Mucosa of stomach (tissue), 1 donor: ENCODE results near the gene NIT1.

Experiments
- H3K27me3 ChIP-seq: one replicate; pipeline ENCODE4 v1.7.0; 2013; ENCODE audit warnings: mild to moderate bottlenecking, low read length; ENCODE audit not compliant: control insufficient read depth, insufficient read depth
- H3K36me3 ChIP-seq: one replicate; pipeline ENCODE4 v1.7.0; 2013; ENCODE audit warnings: low read length; ENCODE audit not compliant: control insufficient read depth, insufficient read depth
- H3K4me1 ChIP-seq: one replicate; pipeline ENCODE4 v1.7.0; 2013; ENCODE audit warnings: mild to moderate bottlenecking, low read length; ENCODE audit not compliant: control insufficient read depth, insufficient read depth
- H3K4me3 ChIP-seq: one replicate; pipeline ENCODE4 v1.7.0; 2013; ENCODE audit warnings: low read length
- H3K9ac ChIP-seq: one replicate; pipeline ENCODE4 v1.7.0; 2013; ENCODE audit warnings: mild to moderate bottlenecking, low read length, moderate library complexity
- H3K9me3 ChIP-seq: one replicate; pipeline ENCODE4 v1.7.0; 2013; ENCODE audit warnings: mild to moderate bottlenecking, low read length, moderate library complexity; ENCODE audit not compliant: control insufficient read depth
- donor health status: Pancreatic carcinoma.

NIT1 gene, protein sequence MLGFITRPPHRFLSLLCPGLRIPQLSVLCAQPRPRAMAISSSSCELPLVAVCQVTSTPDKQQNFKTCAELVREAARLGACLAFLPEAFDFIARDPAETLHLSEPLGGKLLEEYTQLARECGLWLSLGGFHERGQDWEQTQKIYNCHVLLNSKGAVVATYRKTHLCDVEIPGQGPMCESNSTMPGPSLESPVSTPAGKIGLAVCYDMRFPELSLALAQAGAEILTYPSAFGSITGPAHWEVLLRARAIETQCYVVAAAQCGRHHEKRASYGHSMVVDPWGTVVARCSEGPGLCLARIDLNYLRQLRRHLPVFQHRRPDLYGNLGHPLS

DNA sequence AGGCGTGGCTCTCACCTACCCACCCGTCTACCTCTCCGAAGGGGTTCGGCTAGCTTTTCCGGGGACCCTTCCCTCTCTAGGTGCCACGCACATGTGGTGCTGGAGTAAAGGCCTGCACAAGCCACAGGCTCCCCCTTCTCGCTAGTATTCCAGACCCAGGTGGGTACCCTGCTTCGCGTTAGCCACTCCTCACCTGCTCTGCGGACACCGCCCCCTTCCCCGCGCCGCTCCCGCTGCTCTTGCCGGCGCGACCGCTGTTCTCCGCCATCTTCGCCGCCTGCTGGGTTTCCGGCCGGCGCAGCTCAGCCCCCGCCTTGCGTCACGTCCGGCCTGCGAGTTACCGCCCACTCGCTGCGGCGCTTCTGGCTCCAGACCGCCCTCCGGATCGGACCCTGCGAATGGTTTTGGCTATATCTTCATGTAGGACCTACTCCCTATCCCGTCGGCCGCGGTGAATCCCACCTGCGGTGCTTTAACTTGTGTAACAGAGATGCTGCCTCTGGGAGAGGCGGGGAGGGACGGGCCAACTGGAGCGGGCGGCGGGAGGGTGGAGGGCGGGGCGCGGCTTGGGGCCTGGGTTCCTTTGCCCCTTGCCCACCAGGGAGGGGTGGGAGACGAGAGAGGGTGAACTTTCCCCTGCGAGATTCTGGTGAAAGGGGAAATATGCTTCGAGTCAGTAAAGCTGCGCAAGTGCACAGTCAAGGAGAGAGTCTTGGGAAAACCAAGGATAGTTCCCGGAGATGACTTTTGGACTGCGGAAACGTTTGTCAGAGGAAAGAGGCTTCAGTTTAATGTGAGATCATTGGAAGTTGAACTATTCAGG, at the start of gene NIT1, which contains the start of gene PFDN2:
Gene NIT1 (plus strand): TSS at position 347 of the 823 bp plus-strand sequence. CDS start 72 bp downstream, at position 419.
Gene PFDN2 (minus strand): TSS at position 279 of the 823 bp plus-strand sequence. CDS start 11 bp downstream, at position 268.
- Histone ChIP-seq H3K4me1 (peaks cover 26% of the 10 kb centered on the region), H3K4me3 (peak within 1 kb of the TSS; percentile 92), H3K9ac (peak within 1 kb of the TSS; percentile 91), H3K9me3 (no peaks in the 10 kb centered on the region), H3K36me3 (no peaks in the 10 kb centered on the region), H3K27me3 (no peaks in the 10 kb centered on the region)

DNA sequence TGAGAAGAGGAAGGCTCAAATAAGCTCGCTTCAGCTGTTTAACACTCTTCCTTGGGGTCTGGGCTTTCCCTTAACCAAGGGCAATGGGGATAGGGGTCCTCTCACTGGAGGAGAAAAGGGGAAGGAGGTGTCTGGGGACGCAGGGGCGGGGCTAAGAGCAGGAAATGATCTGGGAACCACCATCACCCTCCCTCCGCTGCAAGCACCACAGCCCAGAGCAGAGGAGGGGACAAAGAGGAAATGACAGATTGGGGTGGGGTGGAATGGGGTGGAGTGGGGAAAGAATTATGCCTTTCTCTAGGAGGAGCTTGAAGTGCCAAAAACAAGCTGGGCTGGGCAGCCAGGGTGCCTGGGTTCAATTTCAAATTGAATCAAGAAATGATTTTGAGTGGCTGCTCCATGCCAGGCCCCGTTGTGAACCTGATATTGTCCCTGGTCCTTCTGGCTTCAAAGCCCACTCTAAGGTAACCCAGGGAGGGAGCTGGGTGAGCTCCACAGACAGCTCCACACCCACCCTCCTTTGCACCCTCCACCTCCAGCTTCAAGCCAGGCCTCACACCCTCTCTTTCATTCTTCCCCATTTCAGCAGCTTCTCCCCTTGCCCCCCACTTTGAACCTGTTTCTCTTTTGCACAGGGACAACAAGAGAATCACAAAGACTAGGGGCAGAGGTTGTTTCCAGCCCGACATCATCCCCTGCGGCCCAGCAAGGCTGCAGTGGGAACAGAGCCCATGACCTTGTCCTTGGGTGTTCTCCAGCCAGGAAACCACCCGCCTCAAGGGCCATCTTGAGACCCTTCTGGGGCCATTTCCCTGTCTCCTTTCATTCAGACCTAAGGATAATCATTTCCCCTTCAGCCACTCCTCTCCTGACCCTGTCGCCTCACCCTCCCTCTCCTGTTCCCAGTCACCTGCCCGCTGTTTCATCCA, 49.3 kb upstream of the NIT1 start:
- Histone ChIP-seq H3K27me3 (no peaks in the 10 kb centered on the region), H3K9ac (peak overlapping the region; percentile 29), H3K9me3 (no peaks in the 10 kb centered on the region), H3K4me1 (peaks cover 24% of the 10 kb centered on the region), H3K4me3 (no peak overlapping the region), H3K36me3 (peaks cover 5% of the 10 kb centered on the region)

DNA sequence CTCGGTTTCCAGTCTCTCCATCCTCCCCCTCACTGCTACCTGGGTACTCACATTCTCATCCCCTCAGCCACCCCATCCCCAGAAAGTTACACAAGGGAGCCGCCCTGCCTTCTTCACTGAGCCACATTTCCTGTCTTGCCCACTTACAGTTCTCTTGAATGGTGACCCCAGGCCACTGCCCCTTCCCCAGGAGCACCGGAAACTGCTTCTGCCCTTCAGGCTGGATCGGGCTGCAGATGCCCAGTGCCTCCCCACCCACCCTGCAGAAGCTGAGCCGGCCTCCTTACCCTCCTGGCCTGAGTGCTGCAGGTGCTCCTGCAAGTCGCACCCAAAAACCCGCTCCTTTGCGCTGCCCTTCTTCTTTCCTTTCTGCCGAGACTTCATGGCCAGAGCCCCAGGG, 48.7 kb upstream of the NIT1 start:
- H3K4me1 ChIP-seq, result peaks cover 31% of the 10 kb centered on the region
- no peaks in the 10 kb centered on the region for H3K27me3 ChIP-seq
- H3K4me3 ChIP-seq, result no peak overlapping the region
- peaks cover 12% of the 10 kb centered on the region for H3K36me3 ChIP-seq
- H3K9ac ChIP-seq, result peak overlapping the region; percentile 29
- H3K9me3 ChIP-seq, result no peaks in the 10 kb centered on the region

DNA sequence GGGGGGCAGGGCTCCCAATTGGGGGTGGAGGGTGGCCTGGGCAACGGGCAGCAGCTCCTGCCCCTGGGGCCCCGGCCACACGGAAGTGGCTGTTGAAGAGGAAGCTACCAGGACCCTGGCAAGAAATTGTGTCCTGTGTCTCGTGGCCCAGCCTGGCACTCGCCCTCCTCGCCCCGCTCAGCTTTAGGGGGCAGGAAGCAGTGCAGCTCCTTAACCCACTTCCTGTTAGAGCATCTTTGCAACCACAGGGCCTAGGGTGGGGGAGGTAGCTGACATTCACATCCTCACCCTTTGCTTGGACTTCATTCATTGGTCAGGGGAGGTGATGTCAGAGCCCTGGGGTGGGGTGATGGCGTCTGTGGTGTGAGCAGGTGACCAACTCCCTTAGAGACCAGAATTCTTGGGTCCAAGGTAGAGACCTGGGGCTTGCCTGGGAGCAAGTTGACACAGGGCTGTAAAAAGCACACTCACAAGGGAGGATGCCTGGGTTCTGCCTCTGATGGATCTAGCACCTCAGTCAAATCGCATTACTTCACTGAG, 48.1 kb upstream of the NIT1 start, which contains the start of gene ARHGAP30:
Gene ARHGAP30 (minus strand): TSS at position 161 of the 540 bp plus-strand sequence. CDS start 267 bp downstream, outside the sequence.
- no peaks in the 10 kb centered on the region for H3K9me3 ChIP-seq
- peaks cover 13% of the 10 kb centered on the region for H3K36me3 ChIP-seq
- peaks cover 36% of the 10 kb centered on the region for H3K4me1 ChIP-seq
- peak within 1 kb of the TSS; percentile 29 for H3K9ac ChIP-seq
- H3K27me3 ChIP-seq, result no peaks in the 10 kb centered on the region
- no peak within 1 kb of the TSS for H3K4me3 ChIP-seq

DNA sequence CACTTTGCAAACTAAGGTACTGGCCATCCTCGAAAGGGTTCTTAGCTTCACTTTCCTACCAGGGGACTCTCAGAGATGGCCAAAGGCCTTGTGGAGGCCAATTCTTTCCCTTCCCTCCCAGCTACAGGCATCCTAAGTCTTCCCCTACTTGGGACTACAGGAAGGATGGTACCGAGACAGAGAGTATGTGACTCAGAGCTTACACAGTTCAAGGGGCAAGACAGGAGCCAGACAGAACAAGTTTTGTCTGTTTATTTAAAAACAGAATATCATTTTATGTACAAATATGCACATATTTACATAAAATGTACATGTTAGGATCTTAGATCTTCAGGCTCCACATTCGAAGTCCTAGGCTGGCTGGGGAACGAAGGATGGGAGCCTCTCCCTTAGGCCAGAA, 47.1 kb upstream of the NIT1 start:
- Histone ChIP-seq H3K9me3 (no peaks in the 10 kb centered on the region), H3K4me3 (no peak overlapping the region), H3K36me3 (peaks cover 13% of the 10 kb centered on the region), H3K4me1 (peaks cover 40% of the 10 kb centered on the region), H3K27me3 (no peaks in the 10 kb centered on the region), H3K9ac (no peak overlapping the region)

DNA sequence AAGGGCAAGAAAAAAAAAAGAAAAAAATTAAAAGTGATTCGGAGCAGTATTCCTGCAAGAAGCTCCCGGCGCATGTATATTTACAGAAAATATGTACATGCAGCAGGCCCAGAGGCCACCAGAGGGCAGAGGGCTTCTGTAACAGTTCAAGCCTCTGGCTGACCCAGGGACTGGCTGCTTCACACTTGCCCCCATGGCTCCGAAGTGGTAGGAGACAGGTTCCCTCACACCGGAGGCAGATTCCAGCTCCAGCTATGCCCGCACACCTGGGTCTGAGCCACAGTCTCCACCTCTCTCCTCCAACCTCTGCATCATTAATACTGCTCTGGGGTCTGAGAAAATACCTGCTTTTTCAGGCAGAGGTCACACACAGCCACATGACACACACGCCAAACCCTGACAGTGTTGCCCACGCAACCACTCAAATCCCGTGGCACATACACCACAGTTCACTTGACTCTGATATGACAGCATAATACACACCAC, 46.0 kb upstream of the NIT1 start:
- Histone ChIP-seq H3K9ac (no peak overlapping the region), H3K36me3 (peaks cover 13% of the 10 kb centered on the region), H3K9me3 (no peaks in the 10 kb centered on the region), H3K4me1 (peaks cover 40% of the 10 kb centered on the region), H3K27me3 (no peaks in the 10 kb centered on the region), H3K4me3 (no peak overlapping the region)

DNA sequence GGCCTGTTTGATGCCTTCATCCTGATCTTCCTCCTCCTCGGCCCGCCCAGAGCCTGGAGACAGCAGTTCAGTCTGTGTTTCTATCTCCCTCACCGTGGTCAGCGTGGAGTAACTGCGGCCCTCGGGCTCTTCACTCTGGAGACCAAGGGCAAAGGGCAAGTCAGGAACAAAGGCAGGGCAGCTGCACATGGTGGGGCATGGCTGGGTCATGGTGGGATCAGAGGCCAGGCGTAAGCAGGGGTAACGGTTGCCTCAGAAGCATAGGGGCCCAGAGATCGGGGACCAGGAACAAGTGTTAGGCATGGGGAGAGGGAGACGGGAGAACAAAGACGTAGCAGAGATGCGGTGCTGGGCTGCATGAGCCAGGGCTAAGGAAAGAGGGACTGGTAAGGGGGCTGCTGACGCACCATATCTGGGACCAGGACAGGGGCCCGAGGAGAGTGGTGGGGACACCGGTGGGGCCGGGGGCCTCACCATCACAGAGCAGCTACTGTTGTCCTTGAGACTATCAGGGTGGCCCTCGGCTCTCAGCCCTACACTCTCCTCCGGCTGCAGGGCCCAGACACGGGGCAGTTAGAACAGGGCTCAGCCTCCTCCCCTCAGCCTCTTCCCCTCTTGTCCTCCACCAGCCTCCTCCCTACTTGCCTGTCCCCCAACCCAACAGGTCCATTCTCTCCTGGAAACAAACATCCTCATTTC, 45.0 kb upstream of the NIT1 start:
- Histone ChIP-seq H3K4me1 (peaks cover 40% of the 10 kb centered on the region), H3K9ac (no peak overlapping the region), H3K27me3 (no peaks in the 10 kb centered on the region), H3K36me3 (peaks cover 18% of the 10 kb centered on the region), H3K4me3 (no peak overlapping the region), H3K9me3 (no peaks in the 10 kb centered on the region)

DNA sequence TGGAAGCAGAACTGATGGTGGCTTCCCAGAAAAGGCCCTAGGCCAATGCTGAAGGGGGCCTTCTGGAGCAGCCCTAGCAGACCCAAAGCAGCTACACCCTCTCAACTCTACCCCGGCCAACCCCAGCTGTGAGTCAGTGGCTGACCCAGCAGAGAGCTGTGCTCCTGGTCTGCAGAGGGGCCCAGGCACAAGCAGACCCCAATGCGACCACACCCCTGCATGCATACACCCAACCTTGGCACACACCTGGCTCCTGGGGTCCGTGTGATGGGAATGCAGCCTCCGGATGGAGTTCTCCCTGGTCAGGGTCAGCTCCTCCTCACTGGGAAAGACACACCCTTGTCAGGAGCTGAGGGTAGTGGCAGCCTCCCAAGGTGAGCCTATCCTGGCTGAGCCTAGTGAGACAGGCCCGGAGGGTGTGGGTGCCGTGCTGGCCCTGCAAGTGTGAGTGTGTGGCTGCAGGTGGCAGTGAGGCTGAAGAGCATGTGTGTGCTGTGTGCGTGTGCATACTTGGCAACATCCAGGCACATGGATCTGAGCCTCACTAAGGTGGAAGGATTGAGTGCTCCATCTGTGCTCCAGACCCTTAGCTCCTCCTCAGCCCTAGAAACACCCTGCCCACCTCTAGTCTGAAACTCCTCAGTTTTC, 44.3 kb upstream of the NIT1 start:
- no peak overlapping the region for H3K4me3 ChIP-seq
- H3K9ac ChIP-seq, result no peak overlapping the region
- no peaks in the 10 kb centered on the region for H3K27me3 ChIP-seq
- H3K36me3 ChIP-seq, result peaks cover 18% of the 10 kb centered on the region
- H3K4me1 ChIP-seq, result peaks cover 34% of the 10 kb centered on the region
- H3K9me3 ChIP-seq, result no peaks in the 10 kb centered on the region

DNA sequence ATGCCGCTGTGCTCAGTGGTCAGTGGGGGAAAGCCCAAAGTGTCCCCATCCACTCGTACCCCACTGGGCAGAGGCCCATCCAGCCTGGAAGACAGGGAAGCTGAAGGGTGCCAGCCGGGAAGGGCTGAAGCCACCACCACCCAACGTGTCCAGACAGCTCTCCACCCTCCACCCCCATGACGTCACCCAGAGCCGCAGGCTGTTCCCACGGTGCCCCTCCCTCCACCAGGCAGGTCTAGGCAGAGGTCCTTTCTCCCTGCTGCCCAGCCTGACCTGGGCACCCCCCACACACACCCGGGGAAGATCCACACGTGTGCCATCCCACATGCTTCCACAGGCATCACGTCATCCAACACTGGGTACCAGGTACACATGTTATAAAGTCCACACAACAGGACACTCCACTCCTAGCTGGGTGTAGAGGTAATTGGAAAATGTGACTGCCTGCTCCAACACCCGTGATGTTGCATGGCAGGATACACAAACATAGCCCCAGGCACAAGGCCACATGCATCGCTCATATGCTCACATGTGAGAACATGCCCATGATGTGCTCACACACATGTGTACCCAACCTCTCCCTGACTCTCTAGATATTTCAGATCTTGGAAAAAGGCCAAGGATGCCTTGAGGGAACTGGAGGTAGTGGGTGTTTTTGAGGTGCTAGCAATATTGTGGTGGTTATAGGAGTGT, 43.1 kb upstream of the NIT1 start:
- Histone ChIP-seq H3K4me1 (peaks cover 22% of the 10 kb centered on the region), H3K36me3 (peaks cover 18% of the 10 kb centered on the region), H3K9me3 (no peaks in the 10 kb centered on the region), H3K4me3 (no peak overlapping the region), H3K9ac (no peak overlapping the region), H3K27me3 (no peaks in the 10 kb centered on the region)

DNA sequence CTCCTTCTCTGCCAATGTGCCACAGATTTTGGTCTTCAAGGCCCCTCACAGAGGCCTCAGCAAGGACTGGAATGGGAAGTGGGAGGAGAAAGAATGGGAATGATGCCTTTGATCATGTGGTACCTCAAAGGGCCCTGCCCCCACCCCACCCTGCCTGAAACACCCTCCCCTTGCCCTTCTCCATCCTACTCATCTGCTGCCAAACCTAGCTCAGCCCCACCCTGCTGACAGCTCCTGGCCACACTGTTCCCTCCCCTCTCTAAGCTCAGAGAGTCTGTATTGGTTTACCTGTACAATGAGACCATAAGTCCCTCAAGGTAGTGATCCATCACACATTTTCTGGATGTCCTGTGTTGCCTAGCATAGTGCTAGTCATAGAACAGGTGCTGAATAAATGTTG, 41.5 kb upstream of the NIT1 start:
- Histone ChIP-seq H3K27me3 (no peaks in the 10 kb centered on the region), H3K4me1 (peaks cover 34% of the 10 kb centered on the region), H3K9ac (no peak overlapping the region), H3K36me3 (peaks cover 18% of the 10 kb centered on the region), H3K9me3 (no peaks in the 10 kb centered on the region), H3K4me3 (no peak overlapping the region)
